ENCODE data around the gene NSMCE1.

- TF ChIP-seq CTCF (IDR thresholded peaks at IDR 0.05; ENCODE audit: low read length): no peak
- no peak for TF ChIP-seq EZH2 (optimal IDR thresholded peaks at IDR 0.05; ENCODE audit: low read depth, low read length)
- TF ChIP-seq EZH2phosphoT487 (IDR thresholded peaks at IDR 0.05; ENCODE audit: low read length): no peak
These were observed 41.4 kb downstream of the NSMCE1 start for GRCh38 chr16:27226976-27227705.
